ENCODE results near the gene TXNL4B.

GRCh38 chr16:72098936-72099335 lies 5.5 kb upstream of the TXNL4B start:
- TF ChIP-seq POLR2A (IDR thresholded peaks at IDR 0.05; ENCODE audit: low read length) (no peak), GATA1 (IDR thresholded peaks at IDR 0.05; ENCODE audit: low read depth, low read length) (no peak)
